Stimulated activated CD8-positive, alpha-beta memory T cell treated with anti-CD3 and anti-CD28 coated beads, Interleukin-12 subunit alpha, Interleukin-12 subunit beta, amount 100 ng/mL, for 24 hours (primary cell): ENCODE results near the gene CAPRIN2.

Source experiments
- DNase-seq: peaks from one replicate; pipeline ENCODE4 v3.0.0-alpha.2; 2020; ENCODE audit errors: extremely low read depth

The CAPRIN2 gene

DNA sequence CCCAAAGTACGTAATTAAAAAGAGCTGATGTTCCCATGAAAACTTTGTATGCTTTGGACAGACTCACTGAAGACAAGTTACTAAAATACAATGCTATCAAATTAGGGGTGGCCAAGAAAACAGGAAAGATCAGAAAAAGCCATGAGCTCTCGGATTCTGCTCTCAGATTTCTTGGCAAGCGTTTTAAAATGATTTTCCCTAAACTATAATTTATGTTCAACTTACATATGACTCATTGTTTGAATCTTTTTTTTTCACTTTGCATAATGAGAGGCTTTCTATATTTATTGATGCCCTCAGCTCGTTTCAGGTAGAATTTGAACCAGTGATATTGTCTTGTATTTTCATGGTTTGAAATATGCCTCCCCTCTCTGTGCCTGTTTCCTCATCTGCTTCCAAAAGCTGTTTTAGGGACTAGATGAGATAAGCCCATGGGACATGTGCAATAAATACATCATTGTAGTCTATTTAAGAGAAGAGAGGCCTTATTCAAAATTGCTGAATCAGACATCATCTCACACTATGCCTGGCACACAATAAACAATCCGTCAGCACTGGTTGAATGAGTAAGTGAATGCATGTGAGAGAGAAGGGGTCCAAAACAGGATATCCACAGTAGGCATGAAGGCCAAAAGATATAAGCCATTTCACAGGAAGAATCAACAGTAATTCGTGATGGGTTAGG, 54.4 kb downstream of the CAPRIN2 start:
- no peak for DNase-seq

DNA sequence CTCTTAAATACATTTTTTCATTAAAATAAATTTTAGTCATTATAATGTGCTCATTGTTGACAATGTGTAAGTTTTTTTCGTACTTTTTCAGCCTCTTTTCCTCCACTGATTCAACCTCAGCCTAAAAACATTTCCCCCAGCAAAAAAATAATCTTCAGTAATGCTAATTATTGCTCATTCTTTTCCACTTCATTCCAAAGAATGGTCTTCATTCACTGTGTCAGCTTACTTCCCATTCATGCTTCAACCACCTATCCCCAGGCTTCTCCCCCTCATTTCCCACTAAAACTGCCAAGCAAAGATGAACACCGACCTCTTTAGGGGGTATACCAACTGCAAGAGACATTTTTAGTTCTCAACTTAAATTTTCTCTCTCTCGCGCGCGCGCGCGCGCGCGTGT, 56.4 kb downstream of the CAPRIN2 start:
- DNase-seq, result no peak

DNA sequence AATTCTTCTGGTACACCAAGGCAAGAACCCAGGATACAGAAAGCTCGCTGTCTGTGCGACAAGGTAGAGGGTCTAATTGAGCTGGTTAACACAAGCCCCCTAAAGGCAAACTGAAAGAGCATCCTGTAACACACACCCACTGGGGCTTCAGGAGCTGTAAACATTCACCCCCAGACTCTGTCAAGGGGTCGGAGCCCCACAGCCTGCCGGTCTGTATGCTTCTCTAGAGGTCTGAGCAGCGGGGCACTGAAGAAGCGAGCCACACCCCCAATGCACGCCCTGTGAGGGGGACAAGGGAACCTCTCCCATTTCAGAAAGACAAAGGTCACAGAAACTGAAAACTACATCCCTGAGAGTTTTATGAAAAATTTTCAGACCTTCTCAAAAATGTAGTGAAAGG, 57.8 kb downstream of the CAPRIN2 start:
- no peak for DNase-seq

DNA sequence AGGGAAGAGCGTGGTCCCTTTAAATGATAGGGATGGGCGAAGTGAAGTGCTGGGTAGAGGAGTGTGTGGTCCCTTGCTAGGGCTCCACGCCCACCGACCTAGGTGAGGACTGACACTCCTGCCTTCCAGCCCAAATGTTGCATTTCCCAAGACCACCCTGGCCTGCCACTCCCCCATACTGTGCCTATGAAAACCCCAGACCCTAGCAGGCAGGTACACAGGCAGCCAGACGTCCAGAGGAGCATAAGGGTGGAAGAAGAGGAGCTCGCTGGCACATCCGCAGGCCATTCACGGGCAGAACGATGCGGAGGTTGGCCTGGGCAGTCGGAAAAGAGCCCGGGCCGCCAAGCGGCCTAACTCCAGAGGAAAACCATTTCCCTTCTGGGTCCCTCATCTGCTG, 58.3 kb downstream of the CAPRIN2 start:
- DNase-seq, result no peak

DNA sequence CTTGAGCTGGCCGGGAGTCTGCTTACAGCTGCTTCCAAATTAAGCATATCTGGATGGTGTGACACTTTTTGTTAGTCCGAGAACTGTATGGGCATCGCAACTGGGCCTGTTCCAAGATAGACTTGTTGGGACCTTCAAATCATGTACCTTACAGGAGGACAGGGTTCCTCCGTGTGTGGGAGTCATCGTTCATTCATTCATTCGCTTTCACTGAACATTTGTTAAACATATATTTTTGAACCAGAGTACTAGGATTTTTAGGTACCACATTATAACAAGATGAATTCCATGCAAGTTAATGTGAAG, 58.7 kb downstream of the CAPRIN2 start:
- DNase-seq, result no peak

DNA sequence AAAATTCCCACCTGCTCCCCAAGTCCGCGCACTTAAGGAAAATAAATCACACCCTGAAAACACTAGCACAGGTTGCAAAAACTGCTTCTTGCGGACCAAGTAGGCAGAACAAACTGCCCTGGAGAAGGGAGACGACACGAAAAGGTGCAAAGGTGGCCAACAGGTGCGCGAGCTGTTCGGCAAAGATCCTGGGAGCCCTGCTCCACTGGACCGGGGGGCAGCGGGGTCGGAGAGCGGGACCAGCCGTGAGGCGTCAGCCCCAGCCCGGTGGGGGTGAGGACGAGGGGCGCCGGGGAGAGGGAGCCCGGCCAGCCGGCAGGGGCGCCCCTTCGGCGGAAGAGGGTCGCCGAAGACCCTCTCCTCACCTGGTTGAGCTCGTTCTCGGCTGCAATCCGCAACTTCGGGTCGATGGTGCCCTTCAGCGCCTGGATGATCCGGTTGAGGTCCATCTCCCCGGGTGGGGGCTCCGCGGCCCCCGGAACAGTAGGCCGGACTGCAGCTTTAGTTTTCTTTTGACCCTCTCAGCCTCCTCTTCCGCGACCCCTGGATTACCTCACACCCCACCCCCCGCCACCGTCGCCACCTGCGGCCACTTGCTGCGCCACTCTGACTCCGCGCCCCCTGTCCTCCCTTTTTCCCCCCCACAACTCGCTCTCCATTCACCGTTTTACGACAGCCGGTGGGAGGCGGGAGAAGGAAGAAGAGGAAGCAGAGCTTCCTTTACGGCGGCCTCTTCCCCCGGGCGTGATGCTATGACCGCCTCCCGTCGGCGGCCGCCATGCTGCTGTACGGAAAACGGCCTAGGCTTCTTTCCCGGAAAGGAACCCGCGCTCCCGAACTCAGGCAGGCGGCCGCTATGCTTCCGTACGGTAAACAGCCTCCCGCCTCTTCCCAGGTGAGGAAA, 59.3 kb downstream of the CAPRIN2 start, which contains the start of gene IPO8:
Gene IPO8, minus strand, starts transcription at position 671 of the 904 bp plus-strand sequence. Its CDS starts 222 bp downstream, at position 449.
- DNase-seq, result peak; percentile 75

DNA sequence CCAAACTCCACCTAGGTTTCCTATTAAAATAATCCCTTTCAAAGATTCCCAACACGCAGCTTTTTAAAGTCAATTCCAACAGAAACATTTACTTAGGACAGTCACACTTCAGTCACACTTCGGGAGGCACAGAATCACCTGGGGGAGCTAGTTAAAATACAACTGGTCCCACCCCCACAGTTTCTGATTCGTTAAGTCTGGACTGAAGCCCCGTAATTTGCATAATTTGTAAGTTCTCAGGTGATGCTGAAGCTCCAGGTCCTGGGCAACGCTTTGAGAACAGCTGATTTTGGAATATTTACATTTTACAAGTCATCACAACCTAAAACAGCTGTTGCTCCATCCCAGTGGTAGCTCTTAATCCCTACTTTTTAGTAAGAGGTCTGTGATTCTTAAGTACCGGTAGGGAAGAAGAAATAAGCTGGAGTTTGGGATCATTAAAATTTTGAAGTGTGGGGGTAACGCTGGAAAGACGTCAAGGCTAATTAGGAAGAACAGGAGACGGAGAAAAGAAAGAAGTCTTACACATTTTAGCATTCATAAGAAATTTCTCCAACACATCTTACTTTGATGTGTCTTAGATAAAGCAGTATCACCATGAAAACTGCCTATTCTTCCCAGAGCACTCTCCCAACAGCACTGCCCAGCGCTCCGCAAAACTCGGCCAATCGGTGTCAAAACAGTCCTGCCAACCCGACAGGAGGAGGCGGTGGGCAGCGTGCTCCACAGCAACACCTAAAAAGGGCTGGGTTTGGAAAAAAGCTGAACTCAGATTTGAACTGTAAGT, 60.1 kb downstream of the CAPRIN2 start:
- DNase-seq, result no peak

DNA sequence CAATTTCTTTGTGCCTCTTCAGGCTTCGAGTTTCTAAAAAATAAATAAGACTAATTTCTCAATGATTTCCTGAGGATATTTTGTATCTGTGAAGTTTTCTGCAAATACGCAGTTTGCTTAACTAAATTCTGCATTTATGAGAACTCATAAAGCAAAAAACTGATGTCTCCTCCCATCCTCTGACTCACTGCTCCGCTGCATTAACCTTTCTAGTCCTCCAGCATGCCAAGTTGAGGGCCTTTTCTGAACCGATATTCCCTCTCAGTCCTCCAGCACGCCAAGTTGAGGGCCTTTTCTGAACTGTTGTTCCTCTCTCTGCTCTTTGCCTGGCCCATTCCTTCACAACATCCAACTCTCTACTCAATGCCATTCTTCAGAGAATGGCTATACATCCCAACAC, 62.3 kb downstream of the CAPRIN2 start:
- no peak for DNase-seq

DNA sequence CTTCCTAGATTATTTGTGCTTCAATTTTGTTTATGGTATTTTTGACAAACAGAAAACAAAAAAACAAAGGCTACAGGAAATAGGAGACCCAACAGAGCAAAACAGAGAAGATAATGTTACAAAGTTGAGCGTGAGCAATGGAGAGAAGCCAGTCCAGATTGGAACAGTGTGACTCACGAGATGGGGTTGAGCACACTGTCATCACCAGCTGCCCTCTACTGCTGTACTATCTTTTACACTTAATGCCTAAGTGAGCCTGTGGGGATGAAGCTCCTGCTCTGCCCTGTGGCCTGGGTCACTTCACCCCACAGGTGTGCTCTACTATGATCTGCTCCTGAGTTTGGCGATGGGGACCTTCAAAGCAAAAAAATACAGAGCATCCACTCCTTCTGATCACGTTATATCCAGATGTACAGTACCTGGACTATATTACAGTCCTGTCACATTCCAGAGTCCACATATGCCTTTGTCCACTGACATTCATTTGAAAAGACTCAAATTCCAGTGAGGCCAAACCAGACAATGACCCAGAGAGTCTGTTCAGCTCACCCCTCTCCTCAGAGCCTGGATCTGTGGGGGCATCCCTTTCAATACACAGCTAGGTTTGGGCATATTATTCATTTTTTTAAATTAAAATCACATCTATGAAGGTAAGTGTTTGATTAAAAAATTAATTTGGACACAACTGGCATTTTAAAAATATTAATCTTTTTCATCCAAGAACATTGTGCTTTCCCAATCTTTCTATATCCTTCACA, 63.5 kb downstream of the CAPRIN2 start:
- no peak for DNase-seq

DNA sequence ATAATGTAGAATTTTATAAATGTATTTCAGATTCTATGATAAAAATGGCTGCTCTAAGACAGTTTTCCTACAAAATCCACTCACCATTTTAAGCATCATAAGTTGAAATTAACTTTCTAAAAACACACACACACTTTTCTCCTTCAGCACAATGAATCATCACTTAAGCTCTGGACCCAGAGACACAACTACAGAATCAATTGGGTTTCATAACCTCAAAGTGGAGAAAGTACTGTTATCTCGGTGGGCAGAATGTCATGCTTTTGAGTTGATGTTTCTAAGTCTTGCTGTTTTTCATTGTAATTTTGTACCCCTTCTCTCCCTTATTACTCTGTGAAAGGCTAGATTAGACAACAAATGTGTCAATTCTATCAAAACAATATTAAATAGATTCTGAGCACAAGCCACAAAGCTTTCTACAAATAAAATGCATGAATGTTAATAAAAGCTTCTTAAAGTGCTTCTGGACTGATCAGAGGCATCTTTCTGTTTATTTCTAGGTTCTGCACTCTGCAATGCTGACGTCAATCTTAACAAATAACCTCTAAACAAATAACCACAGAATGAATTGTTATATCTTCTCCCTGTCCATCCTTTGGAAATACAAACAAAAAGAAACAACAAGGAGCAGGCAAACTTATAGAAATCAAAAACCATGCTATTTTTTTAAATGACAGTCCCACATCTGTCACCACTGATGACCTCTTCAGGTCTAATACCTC, 67.3 kb downstream of the CAPRIN2 start:
- no peak for DNase-seq

DNA sequence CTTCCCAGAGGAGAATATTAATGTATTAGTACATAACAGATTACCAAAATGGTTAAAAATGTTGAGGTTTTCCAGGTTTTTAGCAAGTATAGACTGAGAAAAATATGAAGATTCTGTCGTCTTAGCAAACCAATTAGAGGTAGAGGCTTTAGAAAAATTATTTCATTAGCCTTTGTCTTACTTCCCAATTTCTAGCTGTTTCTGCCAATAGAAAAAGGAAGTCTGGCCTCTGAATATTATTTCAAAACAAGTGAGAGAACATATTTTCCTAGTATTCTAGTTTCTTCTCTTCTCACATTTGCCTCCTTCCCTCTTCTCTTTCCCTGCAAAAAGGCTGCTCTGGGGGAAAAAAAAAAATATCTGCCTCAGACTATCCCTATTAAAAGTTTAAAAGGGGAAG, 75.5 kb downstream of the CAPRIN2 start:
- DNase-seq, result no peak

DNA sequence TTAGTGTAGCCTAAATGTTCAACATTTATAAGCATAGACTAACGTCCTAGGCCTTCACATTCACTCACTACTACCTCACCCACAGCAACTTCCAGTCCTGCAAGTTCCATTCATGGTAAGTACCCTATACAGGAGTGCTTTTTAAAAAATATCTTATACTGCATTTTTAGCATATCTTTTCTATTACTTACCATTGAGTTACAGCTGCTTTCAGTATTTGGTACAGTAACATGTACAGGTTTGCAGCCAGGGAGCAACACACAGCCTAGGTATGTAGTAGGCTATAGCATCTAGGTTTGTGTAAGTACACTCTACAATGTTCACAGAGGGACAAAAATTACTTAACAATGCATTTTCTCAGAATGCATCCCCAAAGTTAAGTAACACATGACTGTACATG, 76.5 kb downstream of the CAPRIN2 start:
- DNase-seq, result no peak

DNA sequence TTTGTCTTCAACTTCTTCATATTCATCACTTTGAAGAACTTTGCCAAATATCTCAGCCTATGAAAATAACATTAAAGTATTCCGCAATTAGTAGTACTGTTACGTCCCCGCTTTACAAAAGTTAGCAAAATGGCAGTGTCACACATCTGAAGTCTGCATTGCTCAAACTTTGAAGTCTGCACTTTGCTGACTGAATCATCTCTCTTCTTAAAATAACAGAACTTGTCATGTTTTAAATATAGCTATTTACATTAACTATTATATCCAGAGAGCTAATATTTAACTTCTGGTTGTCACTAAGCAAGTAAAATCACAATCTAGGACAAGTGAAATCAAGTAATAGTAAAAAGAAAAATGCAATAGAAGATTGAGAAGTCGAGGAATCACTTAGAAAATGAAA, 93.5 kb downstream of the CAPRIN2 start:
- no peak for DNase-seq
